Endothelial cell of umbilical vein (primary cell): Measurements from ENCODE around the gene WDR77. TPM values are rescaled to one million over a fixed set of nuclear protein-coding genes. Genes with fewer than 3 reads are reported as not detected.
A peak's percentile ranks its signal among the peaks of the same experiment; 100 is the strongest.

Experiments
- BruUV-seq: library from RNA; stranded (reverse); fragments of 400-500 nt; replicated peaks from 2 replicates; lab custom pipeline; 2021; lab: Mats Ljungman, UMichigan
- CTCF ChIA-PET: fragments of 300-600, 350-600 bp; sonication (Branson Sonifier 250); formaldehyde crosslinking; loops from one replicate; lab custom pipeline; 2021; ENCODE audit warnings: antibody characterized with exemption, inconsistent platforms; lab: Charles Lee
- POLR2A ChIA-PET: fragments of 300-600, 350-600 bp; sonication (Branson Sonifier 250); formaldehyde crosslinking; loops from one replicate; lab custom pipeline; 2021; ENCODE audit warnings: antibody characterized with exemption, inconsistent platforms; lab: Charles Lee
- DNase-seq: peaks from one replicate; pipeline ENCODE4 v3.0.0-alpha.2; 2011; ENCODE audit warnings: low read depth, low spot score
- FAIRE-seq: peaks from 2 replicates; lab custom pipeline; 2011; peaks lifted over from hg19 to GRCh38; lab: Jason Lieb, UNC
- H2AFZ ChIP-seq: 2 replicates; pipeline ENCODE4 v1.6.0; 2012; ENCODE audit warnings: low read depth, low read length, control low read depth, inconsistent platforms
- H3K27ac ChIP-seq: 2 replicates; pipeline ENCODE4 v1.5.1; 2011; ENCODE audit warnings: low read depth, mild to moderate bottlenecking, control low read depth, low read length, moderate library complexity; ENCODE audit not compliant: insufficient read depth
- H3K27me3 ChIP-seq, 2 experiments: 2 replicates each; pipeline versions ENCODE4 v1.6.0 to v1.6.1; 2011; ENCODE audit warnings: low read length in 2 of 2, mixed read lengths in 1 of 2; ENCODE audit not compliant: control insufficient read depth in 2 of 2, insufficient read depth in 2 of 2
- H3K36me3 ChIP-seq, 2 experiments: 2 replicates in 1 of 2; 3 replicates in 1 of 2; pipeline ENCODE4 v1.5.1; 2011; ENCODE audit warnings: low read length in 2 of 2, mild to moderate bottlenecking in 1 of 2, moderate library complexity in 1 of 2; ENCODE audit not compliant: control insufficient read depth in 2 of 2, insufficient read depth in 2 of 2; ENCODE audit errors: extremely low read depth in 1 of 2
- H3K4me1 ChIP-seq: 3 replicates; pipeline ENCODE4 v1.5.1; 2011; ENCODE audit warnings: mild to moderate bottlenecking, low read length; ENCODE audit not compliant: control insufficient read depth, insufficient read depth; ENCODE audit errors: extremely low read depth
- H3K4me2 ChIP-seq: 2 replicates; pipeline ENCODE4 v1.6.1; 2011; ENCODE audit warnings: low read length, control low read depth, mixed read lengths; ENCODE audit not compliant: insufficient read depth
- H3K4me3 ChIP-seq, 3 experiments: fragments of 200-600 bp in 1 of 3; sonication (generic), shearing (Covaris generic) in 1 of 3; replicated peaks in 1 of 3; 2 replicates each; pipeline ENCODE4 v1.5.1; 2011 to 2016; ENCODE audit warnings: control low read depth in 3 of 3, low read length in 3 of 3, mild to moderate bottlenecking in 2 of 3, inconsistent platforms in 1 of 3, low read depth in 1 of 3, moderate library complexity in 1 of 3; ENCODE audit not compliant: insufficient read depth in 1 of 3
- H3K79me2 ChIP-seq: 2 replicates; pipeline ENCODE4 v1.6.0; 2012; ENCODE audit warnings: low read length, inconsistent platforms; ENCODE audit not compliant: control insufficient read depth, insufficient read depth
- H3K9ac ChIP-seq: replicated peaks from 2 replicates; pipeline ENCODE3; 2011; ENCODE audit warnings: low read length, control low read depth; ENCODE audit not compliant: insufficient read depth; ENCODE audit errors: extremely low read depth
- H3K9me1 ChIP-seq: replicated peaks from 3 replicates; pipeline ENCODE4 v1.6.0; 2011; ENCODE audit warnings: mild to moderate bottlenecking, low read length; ENCODE audit not compliant: control insufficient read depth, insufficient read depth; ENCODE audit errors: extremely low read depth
- H3K9me3 ChIP-seq: replicated peaks from 2 replicates; pipeline ENCODE4 v1.5.1; 2012; ENCODE audit warnings: low read length, inconsistent platforms; ENCODE audit not compliant: control insufficient read depth, insufficient read depth
- H4K20me1 ChIP-seq: replicated peaks from 2 replicates; pipeline ENCODE3; 2011; ENCODE audit warnings: mild to moderate bottlenecking, low read length; ENCODE audit not compliant: control insufficient read depth, insufficient read depth; ENCODE audit errors: extremely low read depth
- CTCF ChIP-seq, 2 donors: IDR thresholded peaks; 1 replicate in 1 of 2; 2 replicates in 1 of 2; pipeline ENCODE4 v1.5.1; 2011; ENCODE audit warnings: low read length in 2 of 2, mild to moderate bottlenecking in 2 of 2, moderate library complexity in 2 of 2, control low read depth in 1 of 2, inconsistent platforms in 1 of 2, low read depth in 1 of 2; ENCODE audit not compliant: insufficient read depth in 1 of 2; ENCODE audit errors: extremely low read depth in 1 of 2
- EZH2 ChIP-seq: IDR thresholded peaks from 2 replicates; pipeline ENCODE4 v1.6.1; 2012; ENCODE audit warnings: borderline replicate concordance, low read depth, mild to moderate bottlenecking, moderate library complexity, low read length, inconsistent platforms; ENCODE audit not compliant: severe bottlenecking
- JUN ChIP-seq: IDR thresholded peaks from 2 replicates; pipeline ENCODE4 v1.6.1; 2011; ENCODE audit warnings: borderline replicate concordance, low read depth; ENCODE audit not compliant: insufficient read length, insufficient read depth
- dilution Hi-C: fragments of 300-500 bp; cut with MboI; formaldehyde crosslinking; loops from one replicate; pipeline ENCODE4 v1.15.0; 2019; ENCODE audit warnings: low sequenced_read_pairs; ENCODE audit not compliant: extremely low pct_ligation_motif_present
- intact Hi-C: fragments of 100-400 bp; cut with micrococcal nuclease; formaldehyde crosslinking; loops from one replicate; pipeline ENCODE4 v1.10.0; 2022
- polyA plus RNA-seq, 4 experiments: library from polyadenylated mRNA; depleted of rRNA in 3 of 4; stranded (reverse) in 3 of 4; unstranded in 1 of 4; fragments of >200 nt; gene quantifications; 2 replicates each; pipeline versions ENCODE4 v1.2.1 to v1.2.3, GENCODE V29; 2011 to 2012; ENCODE audit warnings: missing spikeins in 1 of 4
- total RNA-seq: library from RNA; stranded (reverse); gene quantifications from 2 replicates; pipeline ENCODE4 v1.2.3, GENCODE V29; 2021
- TF ChIP-seq, protein P1 (sequence below): IDR thresholded peaks from 2 replicates; pipeline ENCODE4 v1.6.1; 2011; ENCODE audit not compliant: insufficient read depth, insufficient read length

The WDR77 gene
- total and polyA plus RNA-seq, 2 donors (not counting 3 experiments of a cell fraction or from before 2014, with no cell fraction given), result 41.3 to 116 TPM

DNA sequence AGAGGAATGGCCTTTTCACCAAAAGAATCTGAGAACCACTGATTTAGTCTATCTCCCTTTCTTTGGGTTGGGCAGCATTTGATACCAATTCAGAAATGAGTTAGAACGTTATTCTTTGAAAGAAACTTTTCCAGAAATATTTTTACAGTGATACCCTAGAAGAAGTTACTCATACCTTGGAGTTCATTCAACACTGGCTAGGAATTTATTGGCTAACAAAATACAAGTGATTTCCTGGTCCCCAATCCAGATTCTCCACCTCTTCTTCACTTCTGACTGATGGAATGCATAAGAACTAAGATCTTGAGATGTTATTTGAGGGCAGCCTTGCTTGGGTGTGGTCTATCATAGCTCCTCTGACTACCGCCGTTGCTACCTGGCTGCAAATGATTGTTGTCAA is 34.1 kb upstream of the WDR77 start:
- no peak overlapping the region for H3K4me3 ChIP-seq
- no peaks in the 10 kb centered on the region for H3K79me2 ChIP-seq
- H4K20me1 ChIP-seq, result no peaks in the 10 kb centered on the region
- no peak for TF ChIP-seq EZH2
- TF ChIP-seq JUN, result no peak
- TF ChIP-seq, protein P1, sequence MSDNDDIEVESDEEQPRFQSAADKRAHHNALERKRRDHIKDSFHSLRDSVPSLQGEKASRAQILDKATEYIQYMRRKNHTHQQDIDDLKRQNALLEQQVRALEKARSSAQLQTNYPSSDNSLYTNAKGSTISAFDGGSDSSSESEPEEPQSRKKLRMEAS, result no peak
- intact Hi-C loops (loop anchor here (5.0 kb wide), 1 partner anchor 884 kb away; no protein-coding TSS in a partner anchor), dilution Hi-C loops (no loop called here)
- FAIRE-seq (no peak), DNase-seq (no peak)
- peaks cover 2 to 8% of the 10 kb centered on the region in 2 experiments for H3K27me3 ChIP-seq
- no peak overlapping the region for H3K27ac ChIP-seq
- POLR2A ChIA-PET, result no interaction called here
- H3K36me3 ChIP-seq, result no peaks in the 10 kb centered on the region
- H3K9ac ChIP-seq, result no peak overlapping the region
- H3K4me1 ChIP-seq, result no peaks in the 10 kb centered on the region
- H3K4me2 ChIP-seq, result no peak overlapping the region
- CTCF ChIA-PET, result interaction anchor here (1.5 to 3.3 kb wide), 6 partner anchors 8 to 285 kb away, joined by 5 to 66 read pairs (median 56); no protein-coding TSS in a partner anchor
- H3K9me1 ChIP-seq, result no peaks in the 10 kb centered on the region
- no peak overlapping the region for H2AFZ ChIP-seq
- BruUV-seq, result no TSS peak
- no peaks in the 10 kb centered on the region for H3K9me3 ChIP-seq

GRCh38 chr1:111481387-111482221 is 32.5 kb upstream of the WDR77 start:
- Histone ChIP-seq H3K4me2 (no peak overlapping the region), H3K9me3 (no peaks in the 10 kb centered on the region), H3K4me1 (no peaks in the 10 kb centered on the region), H3K36me3 (no peaks in the 10 kb centered on the region), H3K79me2 (no peaks in the 10 kb centered on the region), H3K27me3 (peaks cover 0 to 2% of the 10 kb centered on the region in 2 experiments), H3K9ac (no peak overlapping the region), H3K4me3 (no peak overlapping the region), H4K20me1 (no peaks in the 10 kb centered on the region), H3K9me1 (no peaks in the 10 kb centered on the region), H3K27ac (no peak overlapping the region), H2AFZ (no peak overlapping the region)
- dilution Hi-C loops, result no loop called here
- ChIA-PET POLR2A (no interaction called here), CTCF (interaction anchor here (0.5 to 3.3 kb wide), 39 partner anchors 9 to 910 kb away, joined by 3 to 66 read pairs (median 5); partner anchors contain the start of genes INKA2 and RAP1A)
- DNase-seq (peak; percentile 62), FAIRE-seq (peak; percentile 83)
- intact Hi-C loops, result loop anchor here (1.0 to 5.0 kb wide), 6 partner anchors 175 to 886 kb away; partner anchors contain the start of gene DDX20
- BruUV-seq, result no TSS peak
- TF ChIP-seq, protein P1, result no peak
- TF ChIP-seq CTCF (IDR thresholded peaks at IDR 0.05; ENCODE audit: extremely low read depth in 1 of 2, insufficient read depth in 1 of 2, low read depth in 1 of 2, low read length in 2 of 2), result peak; percentile 57 to 70
